HepG2 (cell line): ENCODE measurements around the gene TACC3. TPM values are rescaled to one million over a fixed set of nuclear protein-coding genes. Genes with fewer than 3 reads are reported as not detected.

Source experiments
- KMT2B ChIP-seq: IDR thresholded peaks from 2 replicates; pipeline ENCODE4 v1.6.1; 2016; ENCODE audit warnings: missing genetic modification reagents, missing compliant biosample characterization
- NR2C2 ChIP-seq: sonication (generic); formaldehyde crosslinking; IDR thresholded peaks from 2 replicates; pipeline ENCODE4 v1.4.0; 2020; ENCODE audit warnings: missing genetic modification reagents, mild to moderate bottlenecking, moderate library complexity, borderline replicate concordance
- SIN3A ChIP-seq: IDR thresholded peaks from 2 replicates; pipeline ENCODE4 v1.6.1; 2011; ENCODE audit warnings: low read depth, mild to moderate bottlenecking, control low read depth, low read length, borderline replicate concordance
- SRY ChIP-seq: sonication (generic); formaldehyde crosslinking; IDR thresholded peaks from 2 replicates; pipeline ENCODE4 v1.8.0; 2022; ENCODE audit warnings: mild to moderate bottlenecking, missing genetic modification reagents
- STAT5B ChIP-seq: sonication (generic); formaldehyde crosslinking; IDR thresholded peaks from 2 replicates; pipeline ENCODE4 v1.4.0; 2020; ENCODE audit warnings: missing genetic modification reagents
- ZNF317 ChIP-seq: sonication (generic); formaldehyde crosslinking; IDR thresholded peaks from 2 replicates; pipeline ENCODE4 v1.5.0; 2020; ENCODE audit warnings: mild to moderate bottlenecking, missing genetic modification reagents
- ZNF318 ChIP-seq: sonication (generic); formaldehyde crosslinking; IDR thresholded peaks from 2 replicates; pipeline ENCODE4 v1.4.0; 2020; ENCODE audit warnings: mild to moderate bottlenecking, missing genetic modification reagents
- ZNF350 ChIP-seq: sonication (generic); formaldehyde crosslinking; IDR thresholded peaks from 2 replicates; pipeline ENCODE4 v1.4.0; 2020; ENCODE audit warnings: mild to moderate bottlenecking, low read depth, missing genetic modification reagents, borderline replicate concordance
- ZNF441 ChIP-seq: sonication (generic); formaldehyde crosslinking; IDR thresholded peaks from 2 replicates; pipeline ENCODE4 v1.7.0; 2021; ENCODE audit warnings: missing genetic modification reagents, borderline replicate concordance
- ZNF501 ChIP-seq: sonication (generic); formaldehyde crosslinking; IDR thresholded peaks from 2 replicates; pipeline ENCODE4 v1.5.1; 2020; ENCODE audit warnings: mild to moderate bottlenecking, moderate library complexity, missing genetic modification reagents
- ZNF557 ChIP-seq: sonication (generic); formaldehyde crosslinking; IDR thresholded peaks from 2 replicates; pipeline ENCODE4 v1.4.0; 2020; ENCODE audit warnings: missing genetic modification reagents
- ZNF777 ChIP-seq: sonication (generic); formaldehyde crosslinking; IDR thresholded peaks from 2 replicates; pipeline ENCODE4 v1.4.0; 2020; ENCODE audit warnings: missing genetic modification reagents
- polyA plus RNA-seq, 8 experiments: library from polyadenylated mRNA; depleted of rRNA in 3 of 8; stranded (reverse) in 7 of 8; unstranded in 1 of 8; fragments of >200 nt; fragmentation: Illumina TruSeq in 4 of 8; extraction: Trizol in 4 of 8; gene quantifications; 2 replicates each; pipeline versions ENCODE4 v1.2.1 to v1.2.3, GENCODE V29; 2011 to 2016; ENCODE audit warnings: low read depth in 4 of 8, missing spikeins in 1 of 8, mixed read lengths in 1 of 8; ENCODE audit not compliant: insufficient read depth in 1 of 8
- total RNA-seq, 5 experiments: library from RNA; depleted of rRNA; stranded (reverse); fragments of >200 nt; fragmentation: Illumina TruSeq; extraction: Trizol; gene quantifications; 2 replicates each; pipeline ENCODE4 v1.2.3, GENCODE V29; 2016; ENCODE audit warnings: low read depth in 1 of 5
- TF ChIP-seq, protein P1 (sequence below): sonication (generic); formaldehyde crosslinking; IDR thresholded peaks from 2 replicates; pipeline ENCODE4 v1.4.0; 2020; ENCODE audit warnings: missing genetic modification reagents
- TF ChIP-seq, protein P2 (sequence below): sonication (generic); formaldehyde crosslinking; IDR thresholded peaks from 2 replicates; pipeline ENCODE4 v1.4.0; 2020; ENCODE audit warnings: missing genetic modification reagents

The TACC3 gene
- total and polyA plus RNA-seq, 2 of the 13 experiments (the other 11 are each of a cell fraction or from before 2014, with no cell fraction given): 20.3 to 21.2 TPM

DNA sequence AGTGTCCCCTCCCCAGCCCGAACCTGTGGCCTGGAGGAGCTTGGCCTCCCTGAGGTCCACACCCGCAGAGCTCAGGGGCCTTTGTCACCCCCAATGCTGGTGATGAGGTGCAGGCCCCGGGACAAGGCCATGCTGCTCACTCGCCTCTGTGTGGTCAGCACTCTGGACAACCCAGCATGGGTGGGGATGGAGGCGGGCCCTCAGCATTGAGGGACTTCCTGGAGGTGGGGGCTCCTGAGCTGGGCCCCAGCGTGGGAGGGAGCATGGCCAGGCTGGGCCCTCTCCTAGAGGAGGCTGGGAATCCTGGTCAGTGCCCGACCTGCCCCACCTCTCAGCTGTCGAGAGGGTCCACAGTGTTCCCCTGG lies 30.6 kb downstream of the TACC3 start (continued):
- TF ChIP-seq ZNF501 (CRISPR knock-in tag) (no peak), NR2C2 (CRISPR knock-in tag) (peak; percentile 30; the same call in 1 of the 2 replicates), ZNF557 (CRISPR knock-in tag) (no peak), ZNF350 (CRISPR knock-in tag) (peak; percentile 45; the same call in 1 of the 2 replicates), ZNF317 (no peak), ZNF318 (CRISPR knock-in tag) (0 out of 2 replicates have a peak, but pooled peaks have one; percentile 31), KMT2B (CRISPR knock-in tag) (no peak), ZNF441 (CRISPR knock-in tag) (peak; percentile 72; the same call in 1 of the 2 replicates), SRY (CRISPR knock-in tag) (0 out of 2 replicates have a peak, but pooled peaks have one; percentile 1), SIN3A (peak; percentile 33; the same call in 1 of the 2 replicates), STAT5B (peak; percentile 38; the same call in 1 of the 2 replicates), ZNF777 (CRISPR knock-in tag) (0 out of 2 replicates have a peak, but pooled peaks have one; percentile 7)
- TF ChIP-seq, protein P1, sequence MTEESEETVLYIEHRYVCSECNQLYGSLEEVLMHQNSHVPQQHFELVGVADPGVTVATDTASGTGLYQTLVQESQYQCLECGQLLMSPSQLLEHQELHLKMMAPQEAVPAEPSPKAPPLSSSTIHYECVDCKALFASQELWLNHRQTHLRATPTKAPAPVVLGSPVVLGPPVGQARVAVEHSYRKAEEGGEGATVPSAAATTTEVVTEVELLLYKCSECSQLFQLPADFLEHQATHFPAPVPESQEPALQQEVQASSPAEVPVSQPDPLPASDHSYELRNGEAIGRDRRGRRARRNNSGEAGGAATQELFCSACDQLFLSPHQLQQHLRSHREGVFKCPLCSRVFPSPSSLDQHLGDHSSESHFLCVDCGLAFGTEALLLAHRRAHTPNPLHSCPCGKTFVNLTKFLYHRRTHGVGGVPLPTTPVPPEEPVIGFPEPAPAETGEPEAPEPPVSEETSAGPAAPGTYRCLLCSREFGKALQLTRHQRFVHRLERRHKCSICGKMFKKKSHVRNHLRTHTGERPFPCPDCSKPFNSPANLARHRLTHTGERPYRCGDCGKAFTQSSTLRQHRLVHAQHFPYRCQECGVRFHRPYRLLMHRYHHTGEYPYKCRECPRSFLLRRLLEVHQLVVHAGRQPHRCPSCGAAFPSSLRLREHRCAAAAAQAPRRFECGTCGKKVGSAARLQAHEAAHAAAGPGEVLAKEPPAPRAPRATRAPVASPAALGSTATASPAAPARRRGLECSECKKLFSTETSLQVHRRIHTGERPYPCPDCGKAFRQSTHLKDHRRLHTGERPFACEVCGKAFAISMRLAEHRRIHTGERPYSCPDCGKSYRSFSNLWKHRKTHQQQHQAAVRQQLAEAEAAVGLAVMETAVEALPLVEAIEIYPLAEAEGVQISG (CRISPR knock-in tag): no peak
- TF ChIP-seq, protein P2, sequence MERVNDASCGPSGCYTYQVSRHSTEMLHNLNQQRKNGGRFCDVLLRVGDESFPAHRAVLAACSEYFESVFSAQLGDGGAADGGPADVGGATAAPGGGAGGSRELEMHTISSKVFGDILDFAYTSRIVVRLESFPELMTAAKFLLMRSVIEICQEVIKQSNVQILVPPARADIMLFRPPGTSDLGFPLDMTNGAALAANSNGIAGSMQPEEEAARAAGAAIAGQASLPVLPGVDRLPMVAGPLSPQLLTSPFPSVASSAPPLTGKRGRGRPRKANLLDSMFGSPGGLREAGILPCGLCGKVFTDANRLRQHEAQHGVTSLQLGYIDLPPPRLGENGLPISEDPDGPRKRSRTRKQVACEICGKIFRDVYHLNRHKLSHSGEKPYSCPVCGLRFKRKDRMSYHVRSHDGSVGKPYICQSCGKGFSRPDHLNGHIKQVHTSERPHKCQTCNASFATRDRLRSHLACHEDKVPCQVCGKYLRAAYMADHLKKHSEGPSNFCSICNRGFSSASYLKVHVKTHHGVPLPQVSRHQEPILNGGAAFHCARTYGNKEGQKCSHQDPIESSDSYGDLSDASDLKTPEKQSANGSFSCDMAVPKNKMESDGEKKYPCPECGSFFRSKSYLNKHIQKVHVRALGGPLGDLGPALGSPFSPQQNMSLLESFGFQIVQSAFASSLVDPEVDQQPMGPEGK: peak; percentile 99
